B cell (primary cell): ENCODE results near the gene AGAP1. TPM values are rescaled to one million over a fixed set of nuclear protein-coding genes. Genes with fewer than 3 reads are reported as not detected.
"Not testable (repeated sequence)": the region's sequence is repeated elsewhere in the genome, so short reads cannot be mapped to it uniquely, and the experiment has no call there.

Source experiments
- ATAC-seq: fragments of 200-7000 bp; cut with Tn5 transposase; one replicate; pipeline ENCODE4 v1.10.0; 2021; ENCODE audit warnings: low read depth, mild to moderate bottlenecking, moderate number of reproducible peaks, moderate library complexity
- CTCF ChIA-PET: fragments of 350-600 bp; sonication (Branson Sonifier 250); formaldehyde crosslinking; loops from one replicate; lab custom pipeline; 2021; ENCODE audit warnings: antibody characterized with exemption, inconsistent platforms; lab: Charles Lee
- POLR2A ChIA-PET: fragments of 350-600 bp; sonication (Branson Sonifier 250); formaldehyde crosslinking; loops from one replicate; lab custom pipeline; 2021; ENCODE audit warnings: antibody characterized with exemption; lab: Charles Lee
- DNase-seq: peaks from one replicate; pipeline ENCODE4 v3.0.0; 2013
- H2AFZ ChIP-seq: 2 replicates; pipeline ENCODE4 v1.6.1; 2012; ENCODE audit warnings: mild to moderate bottlenecking, low read depth, low read length; ENCODE audit not compliant: insufficient read depth, poor library complexity, severe bottlenecking
- H3K27ac ChIP-seq, 2 donors: 1 replicate in 1 of 2; 2 replicates in 1 of 2; pipeline ENCODE4 v1.5.1; 2012 to 2013; ENCODE audit warnings: low read length in 2 of 2, mild to moderate bottlenecking in 2 of 2, moderate library complexity in 1 of 2
- H3K27me3 ChIP-seq, 4 experiments: fragments of 200-600 bp in 1 of 4; sonication (generic) in 1 of 4; replicated peaks in 1 of 4; 1 replicate in 2 of 4; 2 replicates in 2 of 4; pipeline versions ENCODE4 v1.6.1 to v1.7.0; 2013 to 2016; ENCODE audit warnings: low read length in 3 of 4, mild to moderate bottlenecking in 2 of 4, mixed read lengths in 1 of 4, moderate library complexity in 1 of 4; ENCODE audit not compliant: insufficient read depth in 4 of 4, control insufficient read depth in 3 of 4; ENCODE audit errors: control extremely low read depth in 1 of 4
- H3K36me3 ChIP-seq, 2 experiments: replicated peaks in 1 of 2; 1 replicate in 1 of 2; 2 replicates in 1 of 2; pipeline versions ENCODE4 v1.6.1 to v1.7.1; 2013; ENCODE audit warnings: low read length in 1 of 2; ENCODE audit not compliant: insufficient read depth in 2 of 2, control insufficient read depth in 1 of 2; ENCODE audit errors: control extremely low read depth in 1 of 2, extremely low read depth in 1 of 2
- H3K4me1 ChIP-seq, 2 donors: fragments of 200-600 bp in 1 of 2; sonication (generic) in 1 of 2; 1 replicate in 1 of 2; 2 replicates in 1 of 2; pipeline versions ENCODE4 v1.5.1 to v1.6.1; 2013 to 2017; ENCODE audit warnings: low read length in 2 of 2; ENCODE audit not compliant: control insufficient read depth in 2 of 2, insufficient read depth in 2 of 2
- H3K4me2 ChIP-seq: replicated peaks from 2 replicates; pipeline ENCODE3; 2012; ENCODE audit warnings: mild to moderate bottlenecking, low read depth, low read length; ENCODE audit not compliant: poor library complexity, severe bottlenecking
- H3K4me3 ChIP-seq, 5 experiments: fragments of 200-600 bp in 1 of 5; sonication (generic) in 1 of 5; 1 replicate in 3 of 5; 2 replicates in 2 of 5; pipeline versions ENCODE4 v1.5.1 to v1.7.0; 2011 to 2016; ENCODE audit warnings: low read length in 4 of 5, mild to moderate bottlenecking in 4 of 5, low read depth in 2 of 5, control low read depth in 1 of 5, moderate library complexity in 1 of 5; ENCODE audit not compliant: insufficient read depth in 1 of 5; ENCODE audit errors: control extremely low read depth in 1 of 5, extremely low read depth in 1 of 5
- H3K79me2 ChIP-seq: fragments of 200-600 bp; sonication (generic); one replicate; pipeline ENCODE4 v1.6.0; 2016; ENCODE audit warnings: low read length; ENCODE audit not compliant: control insufficient read depth, insufficient read depth
- H3K9ac ChIP-seq: fragments of 200-600 bp; sonication (generic); 2 replicates; pipeline ENCODE4 v1.6.1; 2017; ENCODE audit warnings: mild to moderate bottlenecking, low read length, moderate library complexity
- H3K9me3 ChIP-seq, 3 donors: one replicate each; pipeline versions ENCODE4 v1.6.1 to v1.7.1; 2013; ENCODE audit warnings: low read length in 2 of 3; ENCODE audit not compliant: control insufficient read depth in 2 of 3, insufficient read depth in 1 of 3; ENCODE audit errors: control extremely low read depth in 1 of 3
- H4K20me1 ChIP-seq: 2 replicates; pipeline ENCODE4 v1.6.0; 2012; ENCODE audit warnings: mild to moderate bottlenecking, low read length; ENCODE audit not compliant: insufficient read depth, control insufficient read depth, poor library complexity, severe bottlenecking
- H3K27ac Mint-ChIP-seq: one replicate; pipeline ENCODE4 v1.8.0; 2021; ENCODE audit warnings: mixed read lengths
- H3K27me3 Mint-ChIP-seq: one replicate; pipeline ENCODE4 v1.8.0; 2021; ENCODE audit warnings: mixed read lengths
- H3K4me1 Mint-ChIP-seq: one replicate; pipeline ENCODE4 v1.8.0; 2021; ENCODE audit warnings: mixed read lengths
- H3K4me3 Mint-ChIP-seq: one replicate; pipeline ENCODE4 v1.8.0; 2021; ENCODE audit warnings: mixed read lengths
- H3K9me3 Mint-ChIP-seq: one replicate; pipeline ENCODE4 v1.8.0; 2022; ENCODE audit warnings: mixed read lengths; ENCODE audit not compliant: insufficient read depth
- EZH2 ChIP-seq: IDR thresholded peaks from 2 replicates; pipeline ENCODE4 v1.6.1; 2012; ENCODE audit warnings: borderline replicate concordance, low read depth, mild to moderate bottlenecking, moderate library complexity, low read length; ENCODE audit not compliant: insufficient read depth, poor library complexity, severe bottlenecking
- WGBS: methylation state at CpG from one replicate; pipeline ENCODE4 v1.1.5; 2013; ENCODE audit warnings: missing lambda C conversion rate; ENCODE audit not compliant: insufficient coverage; 5-methylcytosine and 5-hydroxymethylcytosine counted together
- intact Hi-C: fragments of 100-400 bp; cut with micrococcal nuclease; formaldehyde crosslinking; loops from one replicate; pipeline ENCODE4 v1.10.0; 2022
- polyA plus RNA-seq: library from polyadenylated mRNA; depleted of rRNA; stranded (reverse); fragments of >200 nt; gene quantifications from 2 replicates; pipeline ENCODE4 v1.2.3, GENCODE V29; 2012
- total RNA-seq, 2 donors: library from RNA; stranded (reverse); fragments of 120-200 nt in 1 of 2; gene quantifications; 1 replicate in 1 of 2; 2 replicates in 1 of 2; pipeline versions ENCODE4 v1.2.3 to v1.2.4, GENCODE V29; 2013 to 2022
- TF ChIP-seq, protein P1 (sequence below): fragments of 200-600 bp; IDR thresholded peaks from one replicate; pipeline ENCODE4 v1.8.0; 2022; ENCODE audit warnings: antibody characterized with exemption, mild to moderate bottlenecking

The AGAP1 gene
- total and polyA plus RNA-seq, 2 donors (not counting 1 experiment from before 2014, with no cell fraction given): 0.01 TPM; not detected in 1

DNA sequence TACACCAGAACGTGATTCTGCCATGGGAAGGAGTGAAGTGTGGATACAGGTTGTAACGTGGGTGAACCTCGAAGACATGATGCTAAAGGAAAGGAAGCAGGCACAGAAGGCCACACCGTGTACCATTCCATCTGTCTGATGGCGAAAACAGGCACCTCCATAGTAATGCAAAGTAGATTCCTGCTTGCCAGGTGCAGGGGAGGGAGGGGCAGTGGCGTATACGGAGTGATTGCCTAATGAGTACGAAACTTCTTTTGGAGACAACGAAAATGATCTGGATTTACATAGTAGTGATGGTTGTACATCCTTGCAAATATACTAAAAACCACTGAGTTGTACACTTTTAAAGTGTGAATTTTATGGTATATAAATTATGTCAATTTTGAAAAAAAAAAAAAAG lies 567.7 kb downstream of the AGAP1 start:
- H3K27ac ChIP-seq: no peak overlapping the region
- H3K27me3 ChIP-seq: no peaks in the 10 kb centered on the region
- Mint-ChIP-seq H3K27ac (no peak overlapping the region), H3K4me3 (no peak overlapping the region), H3K4me1 (no peaks in the 10 kb centered on the region), H3K27me3 (peaks cover 4% of the 10 kb centered on the region), H3K9me3 (peaks cover 4% of the 10 kb centered on the region)
- ChIA-PET CTCF (no interaction called here), POLR2A (no interaction called here)
- intact Hi-C loops: no loop called here
- no peaks in the 10 kb centered on the region for H3K79me2 ChIP-seq
- no peak for TF ChIP-seq EZH2
- TF ChIP-seq, protein P1, sequence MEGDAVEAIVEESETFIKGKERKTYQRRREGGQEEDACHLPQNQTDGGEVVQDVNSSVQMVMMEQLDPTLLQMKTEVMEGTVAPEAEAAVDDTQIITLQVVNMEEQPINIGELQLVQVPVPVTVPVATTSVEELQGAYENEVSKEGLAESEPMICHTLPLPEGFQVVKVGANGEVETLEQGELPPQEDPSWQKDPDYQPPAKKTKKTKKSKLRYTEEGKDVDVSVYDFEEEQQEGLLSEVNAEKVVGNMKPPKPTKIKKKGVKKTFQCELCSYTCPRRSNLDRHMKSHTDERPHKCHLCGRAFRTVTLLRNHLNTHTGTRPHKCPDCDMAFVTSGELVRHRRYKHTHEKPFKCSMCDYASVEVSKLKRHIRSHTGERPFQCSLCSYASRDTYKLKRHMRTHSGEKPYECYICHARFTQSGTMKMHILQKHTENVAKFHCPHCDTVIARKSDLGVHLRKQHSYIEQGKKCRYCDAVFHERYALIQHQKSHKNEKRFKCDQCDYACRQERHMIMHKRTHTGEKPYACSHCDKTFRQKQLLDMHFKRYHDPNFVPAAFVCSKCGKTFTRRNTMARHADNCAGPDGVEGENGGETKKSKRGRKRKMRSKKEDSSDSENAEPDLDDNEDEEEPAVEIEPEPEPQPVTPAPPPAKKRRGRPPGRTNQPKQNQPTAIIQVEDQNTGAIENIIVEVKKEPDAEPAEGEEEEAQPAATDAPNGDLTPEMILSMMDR: no peak
- no peak overlapping the region for H3K4me3 ChIP-seq
- no peaks in the 10 kb centered on the region for H3K36me3 ChIP-seq
- WGBS: 61% methylated on average over 6 of the region's 9 CpGs
- no peak for ATAC-seq
- no peaks in the 10 kb centered on the region for H3K4me1 ChIP-seq
- H3K4me2 ChIP-seq: no peak overlapping the region
- H2AFZ ChIP-seq: no peak overlapping the region
- H3K9me3 ChIP-seq: peaks cover 0 to 11% (median 5%) of the 10 kb centered on the region in 3 donors
- H4K20me1 ChIP-seq: no peaks in the 10 kb centered on the region
- DNase-seq: no peak
- H3K9ac ChIP-seq: no peak overlapping the region

DNA sequence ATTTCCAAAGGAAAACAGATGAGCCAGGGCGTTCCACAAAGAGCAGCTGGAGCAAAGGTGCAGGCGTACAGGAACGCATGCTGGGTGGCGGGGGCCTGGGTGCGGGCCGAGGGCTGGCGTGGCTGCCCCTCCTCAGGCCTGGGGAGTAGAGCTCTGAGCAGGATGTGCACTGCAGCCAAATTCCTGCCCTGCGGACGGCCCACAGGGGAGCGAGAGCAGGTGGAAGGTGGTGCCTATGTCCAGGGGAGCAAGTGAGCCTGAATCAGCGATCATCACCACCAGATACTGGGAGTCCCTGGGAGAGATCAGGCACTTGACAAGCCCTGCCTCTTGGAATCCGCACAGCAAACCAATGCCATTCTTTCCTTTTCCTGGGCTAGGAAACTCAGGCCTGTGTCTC lies 568.1 kb downstream of the AGAP1 start:
- Mint-ChIP-seq H3K4me3 (no peak overlapping the region), H3K9me3 (peaks cover 4% of the 10 kb centered on the region), H3K27me3 (no peaks in the 10 kb centered on the region), H3K27ac (no peak overlapping the region), H3K4me1 (no peaks in the 10 kb centered on the region)
- Histone ChIP-seq H3K4me3 (no peak overlapping the region), H3K27ac (no peak overlapping the region), H3K79me2 (no peaks in the 10 kb centered on the region), H3K4me2 (no peak overlapping the region), H3K36me3 (no peaks in the 10 kb centered on the region), H3K9me3 (peaks cover 0 to 10% (median 5%) of the 10 kb centered on the region in 3 donors), H3K9ac (no peak overlapping the region), H4K20me1 (no peaks in the 10 kb centered on the region), H2AFZ (no peak overlapping the region), H3K4me1 (no peaks in the 10 kb centered on the region), H3K27me3 (no peaks in the 10 kb centered on the region)
- CTCF ChIA-PET: no interaction called here
- ATAC-seq: no peak
- DNase-seq: no peak
- POLR2A ChIA-PET: no interaction called here
- TF ChIP-seq, protein P1: no peak
- TF ChIP-seq EZH2: no peak
- intact Hi-C loops: no loop called here
- 88% methylated on average over 12 of the region's 12 CpGs for WGBS

DNA sequence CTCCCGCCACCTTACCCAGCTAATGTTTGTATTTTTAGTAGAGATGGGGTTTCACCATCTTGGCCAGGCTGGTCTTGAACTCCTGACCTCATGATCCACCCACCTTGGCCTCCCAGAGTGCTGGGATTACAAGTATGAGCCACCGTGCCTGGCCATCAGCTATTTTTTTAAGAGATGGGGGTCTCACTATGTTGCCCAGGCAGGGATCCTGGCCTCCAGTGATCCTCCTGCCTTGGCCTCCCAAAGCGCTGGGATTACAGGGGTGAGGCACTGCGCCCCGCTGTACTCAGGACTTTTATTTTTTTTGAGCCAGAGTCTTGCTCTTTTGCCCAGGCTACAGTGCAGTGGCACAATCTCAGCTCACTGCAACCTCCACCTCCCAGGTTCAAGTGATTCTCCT lies 569.0 kb downstream of the AGAP1 start:
- H3K9me3 ChIP-seq, H3K4me1 ChIP-seq, H3K27me3 ChIP-seq, H4K20me1 ChIP-seq, H3K36me3 ChIP-seq, H2AFZ ChIP-seq, ATAC-seq, H3K4me3 Mint-ChIP-seq, H3K9me3 Mint-ChIP-seq, POLR2A ChIA-PET, H3K4me1 Mint-ChIP-seq, H3K27ac Mint-ChIP-seq, CTCF ChIA-PET, intact Hi-C loops, H3K4me2 ChIP-seq, H3K79me2 ChIP-seq, H3K4me3 ChIP-seq, DNase-seq, H3K9ac ChIP-seq, H3K27me3 Mint-ChIP-seq, H3K27ac ChIP-seq: not testable (repeated sequence)
- WGBS: 100% methylated on average over 4 of the region's 5 CpGs
